ENCODE results near the gene FOS. TPM values are rescaled to one million over a fixed set of nuclear protein-coding genes. Genes with fewer than 3 reads are reported as not detected.
A peak's percentile ranks its signal among the peaks of the same experiment; 100 is the strongest.
"Not testable (repeated sequence)": the region's sequence is repeated elsewhere in the genome, so short reads cannot be mapped to it uniquely, and the experiment has no call there.

Gene FOS
- total and polyA plus RNA-seq, 2 donors (not counting 1 experiment from before 2014, with no cell fraction given): 103 to 4,077 TPM

- Mint-ChIP-seq H3K27me3 (peaks cover 39% of the 10 kb centered on the region), H3K9me3 (ENCODE audit: insufficient read depth) (no peaks in the 10 kb centered on the region), H3K27ac (no peak overlapping the region), H3K4me3 (no peak overlapping the region), H3K4me1 (peaks cover 34% of the 10 kb centered on the region)
- peak; percentile 73 for DNase-seq
- H3K4me3 ChIP-seq (ENCODE audit: control extremely low read depth in 1 of 5, extremely low read depth in 1 of 5, insufficient read depth in 1 of 5, low read depth in 2 of 5, low read length in 4 of 5): peak overlapping the region in 1 of 5 experiments; percentile 95
- TF ChIP-seq EZH2 (IDR thresholded peaks at IDR 0.05; ENCODE audit: borderline replicate concordance, insufficient read depth, low read depth, low read length, poor library complexity, severe bottlenecking): no peak
- TF ChIP-seq, protein P1, sequence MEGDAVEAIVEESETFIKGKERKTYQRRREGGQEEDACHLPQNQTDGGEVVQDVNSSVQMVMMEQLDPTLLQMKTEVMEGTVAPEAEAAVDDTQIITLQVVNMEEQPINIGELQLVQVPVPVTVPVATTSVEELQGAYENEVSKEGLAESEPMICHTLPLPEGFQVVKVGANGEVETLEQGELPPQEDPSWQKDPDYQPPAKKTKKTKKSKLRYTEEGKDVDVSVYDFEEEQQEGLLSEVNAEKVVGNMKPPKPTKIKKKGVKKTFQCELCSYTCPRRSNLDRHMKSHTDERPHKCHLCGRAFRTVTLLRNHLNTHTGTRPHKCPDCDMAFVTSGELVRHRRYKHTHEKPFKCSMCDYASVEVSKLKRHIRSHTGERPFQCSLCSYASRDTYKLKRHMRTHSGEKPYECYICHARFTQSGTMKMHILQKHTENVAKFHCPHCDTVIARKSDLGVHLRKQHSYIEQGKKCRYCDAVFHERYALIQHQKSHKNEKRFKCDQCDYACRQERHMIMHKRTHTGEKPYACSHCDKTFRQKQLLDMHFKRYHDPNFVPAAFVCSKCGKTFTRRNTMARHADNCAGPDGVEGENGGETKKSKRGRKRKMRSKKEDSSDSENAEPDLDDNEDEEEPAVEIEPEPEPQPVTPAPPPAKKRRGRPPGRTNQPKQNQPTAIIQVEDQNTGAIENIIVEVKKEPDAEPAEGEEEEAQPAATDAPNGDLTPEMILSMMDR (IDR thresholded peaks at IDR 0.05): no peak
- no peak overlapping the region for H2AFZ ChIP-seq (ENCODE audit: insufficient read depth, low read depth, low read length, poor library complexity, severe bottlenecking)
- no CpG with 5 or more reads among the region's 4 CpGs for WGBS (ENCODE audit: insufficient coverage)
- CTCF ChIA-PET: interaction anchor here (1.2 to 2.0 kb wide), 4 partner anchors 12 to 172 kb away, joined by 3 to 7 read pairs (median 5); no protein-coding TSS in a partner anchor
- no peak overlapping the region for H3K4me2 ChIP-seq (replicated peaks; ENCODE audit: low read depth, low read length, poor library complexity, severe bottlenecking)
- peaks cover 0 to 13% (median 0%) of the 10 kb centered on the region in 3 donors for H3K9me3 ChIP-seq (ENCODE audit: control extremely low read depth in 1 of 3, control insufficient read depth in 2 of 3, insufficient read depth in 1 of 3, low read length in 2 of 3)
- H3K27me3 ChIP-seq (replicated peaks in 1 of 4; ENCODE audit: control extremely low read depth in 1 of 4, control insufficient read depth in 3 of 4, insufficient read depth in 4 of 4, low read length in 3 of 4): peaks cover 0 to 42% (median 23%) of the 10 kb centered on the region in 4 experiments
- intact Hi-C loops (cut with micrococcal nuclease): no loop called here
- H3K79me2 ChIP-seq (ENCODE audit: control insufficient read depth, insufficient read depth, low read length): peaks cover 4% of the 10 kb centered on the region
- H3K27ac ChIP-seq (ENCODE audit: low read length in 2 of 2): no peak overlapping the region
- no peak overlapping the region for H3K9ac ChIP-seq (ENCODE audit: low read length)
- H3K36me3 ChIP-seq (replicated peaks in 1 of 2; ENCODE audit: control extremely low read depth in 1 of 2, control insufficient read depth in 1 of 2, extremely low read depth in 1 of 2, insufficient read depth in 2 of 2, low read length in 1 of 2): peaks cover 0 to 2% of the 10 kb centered on the region in 2 experiments
- H4K20me1 ChIP-seq (ENCODE audit: control insufficient read depth, insufficient read depth, low read length, poor library complexity, severe bottlenecking): peaks cover 27% of the 10 kb centered on the region
- peaks cover 24% of the 10 kb centered on the region in 2 donors for H3K4me1 ChIP-seq (ENCODE audit: control insufficient read depth in 2 of 2, insufficient read depth in 2 of 2, low read length in 2 of 2)
- no peak for ATAC-seq (ENCODE audit: low read depth)
- POLR2A ChIA-PET: no interaction called here
These were observed 3.5 kb downstream of the FOS start for GRCh38 chr14:75282170-75282554.

DNA sequence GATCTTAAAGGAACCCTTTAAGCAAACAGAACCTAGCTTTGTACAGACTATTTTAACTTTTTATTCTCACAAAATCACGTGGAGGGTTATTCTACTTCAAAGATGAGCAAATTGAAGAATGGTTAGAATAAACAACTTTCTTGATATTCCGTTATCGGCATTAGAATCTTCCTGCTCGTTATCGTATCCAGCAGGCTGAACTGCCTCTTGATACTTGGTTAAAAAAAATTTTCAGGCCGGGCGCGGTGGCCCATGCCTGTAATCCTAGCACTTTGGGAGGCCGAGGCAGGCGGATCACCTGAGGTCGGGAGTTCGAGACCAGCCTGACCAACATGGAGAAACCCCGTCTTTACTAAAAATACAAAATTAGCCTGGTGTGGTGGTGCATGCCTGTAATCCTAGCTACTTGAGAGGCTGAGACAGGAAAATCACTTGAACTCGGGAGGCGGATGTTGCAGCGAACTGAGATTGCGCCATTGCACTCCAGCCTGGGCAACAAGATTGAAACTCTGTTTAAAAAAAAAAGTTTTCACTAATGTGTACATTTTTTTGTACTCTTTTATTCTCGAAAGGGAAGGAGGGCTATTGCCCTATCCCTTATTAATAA, 4.0 kb downstream of the FOS start:
- H3K4me3 Mint-ChIP-seq; H3K9me3 Mint-ChIP-seq (ENCODE audit: insufficient read depth); H3K27ac Mint-ChIP-seq; H2AFZ ChIP-seq (ENCODE audit: insufficient read depth, low read depth, low read length, poor library complexity, severe bottlenecking); intact Hi-C loops (cut with micrococcal nuclease); H3K36me3 ChIP-seq (replicated peaks in 1 of 2; ENCODE audit: control extremely low read depth in 1 of 2, control insufficient read depth in 1 of 2, extremely low read depth in 1 of 2, insufficient read depth in 2 of 2, low read length in 1 of 2); H3K79me2 ChIP-seq (ENCODE audit: control insufficient read depth, insufficient read depth, low read length); H3K27ac ChIP-seq (ENCODE audit: low read length in 2 of 2); ATAC-seq (ENCODE audit: low read depth); H3K9ac ChIP-seq (ENCODE audit: low read length); H3K4me2 ChIP-seq (replicated peaks; ENCODE audit: low read depth, low read length, poor library complexity, severe bottlenecking): not testable (repeated sequence)
- peaks cover 32% of the 10 kb centered on the region for H3K4me1 Mint-ChIP-seq
- peaks cover 27% of the 10 kb centered on the region for H4K20me1 ChIP-seq (ENCODE audit: control insufficient read depth, insufficient read depth, low read length, poor library complexity, severe bottlenecking)
- peaks cover 42% of the 10 kb centered on the region for H3K27me3 Mint-ChIP-seq
- peaks cover 19% of the 10 kb centered on the region in 2 donors for H3K4me1 ChIP-seq (ENCODE audit: control insufficient read depth in 2 of 2, insufficient read depth in 2 of 2, low read length in 2 of 2)
- WGBS (ENCODE audit: insufficient coverage): 92% methylated on average over 6 of the region's 18 CpGs
- CTCF ChIA-PET: interaction anchor here (1.0 to 2.0 kb wide), 6 partner anchors 9 to 171 kb away, joined by 3 to 7 read pairs (median 4); no protein-coding TSS in a partner anchor
- peak overlapping the region in 1 of 5 experiments; percentile 95 for H3K4me3 ChIP-seq (ENCODE audit: control extremely low read depth in 1 of 5, extremely low read depth in 1 of 5, insufficient read depth in 1 of 5, low read depth in 2 of 5, low read length in 4 of 5)
- POLR2A ChIA-PET: interaction anchor here (1.2 kb wide), 1 partner anchor 11 kb away, joined by 3 read pairs; no protein-coding TSS in a partner anchor
- peak; percentile 71 for DNase-seq
- peaks cover 0 to 13% (median 0%) of the 10 kb centered on the region in 3 donors for H3K9me3 ChIP-seq (ENCODE audit: control extremely low read depth in 1 of 3, control insufficient read depth in 2 of 3, insufficient read depth in 1 of 3, low read length in 2 of 3)
- peaks cover 0 to 37% (median 20%) of the 10 kb centered on the region in 4 experiments for H3K27me3 ChIP-seq (replicated peaks in 1 of 4; ENCODE audit: control extremely low read depth in 1 of 4, control insufficient read depth in 3 of 4, insufficient read depth in 4 of 4, low read length in 3 of 4)
